B cell (primary cell): ENCODE measurements around the gene AVPR1B. TPM values are rescaled to one million over a fixed set of nuclear protein-coding genes. Genes with fewer than 3 reads are reported as not detected.

Source experiments
- ATAC-seq: fragments of 200-7000 bp; cut with Tn5 transposase; one replicate; pipeline ENCODE4 v1.10.0; 2021; ENCODE audit warnings: low read depth, mild to moderate bottlenecking, moderate number of reproducible peaks, moderate library complexity
- CTCF ChIA-PET: fragments of 350-600 bp; sonication (Branson Sonifier 250); formaldehyde crosslinking; loops from one replicate; lab custom pipeline; 2021; ENCODE audit warnings: antibody characterized with exemption, inconsistent platforms; lab: Charles Lee
- POLR2A ChIA-PET: fragments of 350-600 bp; sonication (Branson Sonifier 250); formaldehyde crosslinking; loops from one replicate; lab custom pipeline; 2021; ENCODE audit warnings: antibody characterized with exemption; lab: Charles Lee
- DNase-seq: peaks from one replicate; pipeline ENCODE4 v3.0.0; 2013
- H2AFZ ChIP-seq: 2 replicates; pipeline ENCODE4 v1.6.1; 2012; ENCODE audit warnings: mild to moderate bottlenecking, low read depth, low read length; ENCODE audit not compliant: insufficient read depth, poor library complexity, severe bottlenecking
- H3K27ac ChIP-seq, 2 donors: 1 replicate in 1 of 2; 2 replicates in 1 of 2; pipeline ENCODE4 v1.5.1; 2012 to 2013; ENCODE audit warnings: low read length in 2 of 2, mild to moderate bottlenecking in 2 of 2, moderate library complexity in 1 of 2
- H3K27me3 ChIP-seq, 4 experiments: fragments of 200-600 bp in 1 of 4; sonication (generic) in 1 of 4; replicated peaks in 1 of 4; 1 replicate in 2 of 4; 2 replicates in 2 of 4; pipeline versions ENCODE4 v1.6.1 to v1.7.0; 2013 to 2016; ENCODE audit warnings: low read length in 3 of 4, mild to moderate bottlenecking in 2 of 4, mixed read lengths in 1 of 4, moderate library complexity in 1 of 4; ENCODE audit not compliant: insufficient read depth in 4 of 4, control insufficient read depth in 3 of 4; ENCODE audit errors: control extremely low read depth in 1 of 4
- H3K36me3 ChIP-seq, 2 experiments: replicated peaks in 1 of 2; 1 replicate in 1 of 2; 2 replicates in 1 of 2; pipeline versions ENCODE4 v1.6.1 to v1.7.1; 2013; ENCODE audit warnings: low read length in 1 of 2; ENCODE audit not compliant: insufficient read depth in 2 of 2, control insufficient read depth in 1 of 2; ENCODE audit errors: control extremely low read depth in 1 of 2, extremely low read depth in 1 of 2
- H3K4me1 ChIP-seq, 2 donors: fragments of 200-600 bp in 1 of 2; sonication (generic) in 1 of 2; 1 replicate in 1 of 2; 2 replicates in 1 of 2; pipeline versions ENCODE4 v1.5.1 to v1.6.1; 2013 to 2017; ENCODE audit warnings: low read length in 2 of 2; ENCODE audit not compliant: control insufficient read depth in 2 of 2, insufficient read depth in 2 of 2
- H3K4me2 ChIP-seq: replicated peaks from 2 replicates; pipeline ENCODE3; 2012; ENCODE audit warnings: mild to moderate bottlenecking, low read depth, low read length; ENCODE audit not compliant: poor library complexity, severe bottlenecking
- H3K4me3 ChIP-seq, 5 experiments: fragments of 200-600 bp in 1 of 5; sonication (generic) in 1 of 5; 1 replicate in 3 of 5; 2 replicates in 2 of 5; pipeline versions ENCODE4 v1.5.1 to v1.7.0; 2011 to 2016; ENCODE audit warnings: low read length in 4 of 5, mild to moderate bottlenecking in 4 of 5, low read depth in 2 of 5, control low read depth in 1 of 5, moderate library complexity in 1 of 5; ENCODE audit not compliant: insufficient read depth in 1 of 5; ENCODE audit errors: control extremely low read depth in 1 of 5, extremely low read depth in 1 of 5
- H3K79me2 ChIP-seq: fragments of 200-600 bp; sonication (generic); one replicate; pipeline ENCODE4 v1.6.0; 2016; ENCODE audit warnings: low read length; ENCODE audit not compliant: control insufficient read depth, insufficient read depth
- H3K9ac ChIP-seq: fragments of 200-600 bp; sonication (generic); 2 replicates; pipeline ENCODE4 v1.6.1; 2017; ENCODE audit warnings: mild to moderate bottlenecking, low read length, moderate library complexity
- H3K9me3 ChIP-seq, 3 donors: one replicate each; pipeline versions ENCODE4 v1.6.1 to v1.7.1; 2013; ENCODE audit warnings: low read length in 2 of 3; ENCODE audit not compliant: control insufficient read depth in 2 of 3, insufficient read depth in 1 of 3; ENCODE audit errors: control extremely low read depth in 1 of 3
- H4K20me1 ChIP-seq: 2 replicates; pipeline ENCODE4 v1.6.0; 2012; ENCODE audit warnings: mild to moderate bottlenecking, low read length; ENCODE audit not compliant: insufficient read depth, control insufficient read depth, poor library complexity, severe bottlenecking
- H3K27ac Mint-ChIP-seq: one replicate; pipeline ENCODE4 v1.8.0; 2021; ENCODE audit warnings: mixed read lengths
- H3K27me3 Mint-ChIP-seq: one replicate; pipeline ENCODE4 v1.8.0; 2021; ENCODE audit warnings: mixed read lengths
- H3K4me1 Mint-ChIP-seq: one replicate; pipeline ENCODE4 v1.8.0; 2021; ENCODE audit warnings: mixed read lengths
- H3K4me3 Mint-ChIP-seq: one replicate; pipeline ENCODE4 v1.8.0; 2021; ENCODE audit warnings: mixed read lengths
- H3K9me3 Mint-ChIP-seq: one replicate; pipeline ENCODE4 v1.8.0; 2022; ENCODE audit warnings: mixed read lengths; ENCODE audit not compliant: insufficient read depth
- EZH2 ChIP-seq: IDR thresholded peaks from 2 replicates; pipeline ENCODE4 v1.6.1; 2012; ENCODE audit warnings: borderline replicate concordance, low read depth, mild to moderate bottlenecking, moderate library complexity, low read length; ENCODE audit not compliant: insufficient read depth, poor library complexity, severe bottlenecking
- WGBS: methylation state at CpG from one replicate; pipeline ENCODE4 v1.1.5; 2013; ENCODE audit warnings: missing lambda C conversion rate; ENCODE audit not compliant: insufficient coverage; 5-methylcytosine and 5-hydroxymethylcytosine counted together
- intact Hi-C: fragments of 100-400 bp; cut with micrococcal nuclease; formaldehyde crosslinking; loops from one replicate; pipeline ENCODE4 v1.10.0; 2022
- polyA plus RNA-seq: library from polyadenylated mRNA; depleted of rRNA; stranded (reverse); fragments of >200 nt; gene quantifications from 2 replicates; pipeline ENCODE4 v1.2.3, GENCODE V29; 2012
- total RNA-seq, 2 donors: library from RNA; stranded (reverse); fragments of 120-200 nt in 1 of 2; gene quantifications; 1 replicate in 1 of 2; 2 replicates in 1 of 2; pipeline versions ENCODE4 v1.2.3 to v1.2.4, GENCODE V29; 2013 to 2022
- TF ChIP-seq, protein P1 (sequence below): fragments of 200-600 bp; IDR thresholded peaks from one replicate; pipeline ENCODE4 v1.8.0; 2022; ENCODE audit warnings: antibody characterized with exemption, mild to moderate bottlenecking

The AVPR1B gene
- total and polyA plus RNA-seq, 2 donors (not counting 1 experiment from before 2014, with no cell fraction given): 0.59 TPM; not detected in 1

DNA sequence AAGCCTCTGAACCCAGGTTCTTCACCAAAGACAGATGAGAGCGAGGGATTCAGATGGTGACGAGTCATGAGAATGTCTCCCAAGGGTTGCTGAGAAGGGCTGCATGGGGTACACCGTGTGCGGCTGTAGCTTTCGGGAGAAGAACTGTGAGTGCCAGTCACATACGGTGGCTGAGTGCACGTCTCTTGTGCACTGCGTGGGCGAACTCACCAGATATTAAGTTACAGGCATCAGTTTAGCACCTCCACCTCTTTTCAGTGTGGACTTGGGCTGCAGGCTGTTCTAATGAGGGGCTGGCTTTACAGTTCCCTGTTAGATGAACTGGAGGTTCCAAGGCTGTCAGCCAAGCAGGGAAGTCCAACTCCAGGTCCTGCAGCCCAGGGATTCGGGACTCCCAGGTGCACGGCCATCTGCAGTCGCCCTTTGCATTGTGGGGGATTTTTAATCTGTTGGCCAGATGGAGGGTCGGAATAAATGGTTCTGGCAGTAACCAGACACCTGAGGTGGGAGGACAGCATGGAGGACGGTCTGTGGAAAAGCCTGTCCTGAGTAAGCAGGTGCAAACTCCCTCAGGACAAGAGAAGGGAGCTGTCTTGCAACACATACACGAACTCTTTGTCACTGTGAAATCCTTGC lies 26.5 kb upstream of the AVPR1B start:
- TF ChIP-seq EZH2: no peak
- TF ChIP-seq, protein P1, sequence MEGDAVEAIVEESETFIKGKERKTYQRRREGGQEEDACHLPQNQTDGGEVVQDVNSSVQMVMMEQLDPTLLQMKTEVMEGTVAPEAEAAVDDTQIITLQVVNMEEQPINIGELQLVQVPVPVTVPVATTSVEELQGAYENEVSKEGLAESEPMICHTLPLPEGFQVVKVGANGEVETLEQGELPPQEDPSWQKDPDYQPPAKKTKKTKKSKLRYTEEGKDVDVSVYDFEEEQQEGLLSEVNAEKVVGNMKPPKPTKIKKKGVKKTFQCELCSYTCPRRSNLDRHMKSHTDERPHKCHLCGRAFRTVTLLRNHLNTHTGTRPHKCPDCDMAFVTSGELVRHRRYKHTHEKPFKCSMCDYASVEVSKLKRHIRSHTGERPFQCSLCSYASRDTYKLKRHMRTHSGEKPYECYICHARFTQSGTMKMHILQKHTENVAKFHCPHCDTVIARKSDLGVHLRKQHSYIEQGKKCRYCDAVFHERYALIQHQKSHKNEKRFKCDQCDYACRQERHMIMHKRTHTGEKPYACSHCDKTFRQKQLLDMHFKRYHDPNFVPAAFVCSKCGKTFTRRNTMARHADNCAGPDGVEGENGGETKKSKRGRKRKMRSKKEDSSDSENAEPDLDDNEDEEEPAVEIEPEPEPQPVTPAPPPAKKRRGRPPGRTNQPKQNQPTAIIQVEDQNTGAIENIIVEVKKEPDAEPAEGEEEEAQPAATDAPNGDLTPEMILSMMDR: no peak
- no peaks in the 10 kb centered on the region for H4K20me1 ChIP-seq
- H2AFZ ChIP-seq: no peak overlapping the region
- CTCF ChIA-PET: no interaction called here
- no peak for ATAC-seq
- no peak overlapping the region for H3K27ac Mint-ChIP-seq
- WGBS: 89% methylated on average over 13 of the region's 15 CpGs
- no peak overlapping the region for H3K4me2 ChIP-seq
- H3K27ac ChIP-seq: no peak overlapping the region
- no peaks in the 10 kb centered on the region for H3K36me3 ChIP-seq
- H3K9ac ChIP-seq: no peak overlapping the region
- no peaks in the 10 kb centered on the region for H3K4me1 Mint-ChIP-seq
- POLR2A ChIA-PET: no interaction called here
- no peaks in the 10 kb centered on the region for H3K9me3 ChIP-seq
- no peak for DNase-seq
- H3K27me3 ChIP-seq: peaks cover 0 to 9% (median 5%) of the 10 kb centered on the region in 4 experiments
- H3K4me3 Mint-ChIP-seq: no peak overlapping the region
- no peak overlapping the region for H3K4me3 ChIP-seq
- no peaks in the 10 kb centered on the region for H3K79me2 ChIP-seq
- no peaks in the 10 kb centered on the region for H3K9me3 Mint-ChIP-seq
- no peaks in the 10 kb centered on the region for H3K4me1 ChIP-seq
- peaks cover 48% of the 10 kb centered on the region for H3K27me3 Mint-ChIP-seq
- intact Hi-C loops: no loop called here

DNA sequence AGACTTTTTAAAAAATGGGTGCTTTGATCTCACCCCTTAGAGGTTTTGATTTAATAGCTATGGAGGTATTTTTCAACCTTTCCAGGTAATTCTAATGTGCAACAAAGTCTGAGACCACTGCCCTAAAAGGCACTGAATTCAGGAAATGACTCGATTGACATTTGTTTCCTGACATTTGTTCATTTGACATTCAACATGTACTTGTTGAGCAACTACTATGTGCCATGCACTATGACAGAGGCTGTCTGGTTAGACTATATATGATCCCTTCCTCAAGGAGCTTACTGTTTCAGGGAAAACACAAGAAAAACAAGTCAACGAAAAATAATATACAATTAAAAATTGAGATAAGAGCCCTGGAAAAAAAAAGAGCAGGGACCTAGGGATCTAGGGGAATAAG lies 25.6 kb upstream of the AVPR1B start:
- ChIA-PET POLR2A (no interaction called here), CTCF (no interaction called here)
- TF ChIP-seq, protein P1: no peak
- TF ChIP-seq EZH2: no peak
- Histone ChIP-seq H3K4me1 (no peaks in the 10 kb centered on the region), H3K79me2 (no peaks in the 10 kb centered on the region), H3K36me3 (no peaks in the 10 kb centered on the region), H3K27me3 (peaks cover 0 to 10% (median 6%) of the 10 kb centered on the region in 4 experiments), H2AFZ (no peak overlapping the region), H3K9ac (no peak overlapping the region), H3K9me3 (no peaks in the 10 kb centered on the region), H4K20me1 (no peaks in the 10 kb centered on the region), H3K27ac (no peak overlapping the region), H3K4me3 (no peak overlapping the region), H3K4me2 (no peak overlapping the region)
- WGBS: no CpG with 5 or more reads among the region's 2 CpGs
- intact Hi-C loops: no loop called here
- no peak overlapping the region for H3K27ac Mint-ChIP-seq
- H3K4me1 Mint-ChIP-seq: no peaks in the 10 kb centered on the region
- DNase-seq (no peak), ATAC-seq (no peak)
- no peaks in the 10 kb centered on the region for H3K9me3 Mint-ChIP-seq
- H3K27me3 Mint-ChIP-seq: peaks cover 53% of the 10 kb centered on the region
- H3K4me3 Mint-ChIP-seq: no peak overlapping the region
